Endothelial cell of umbilical vein (primary cell): Measurements from ENCODE around the gene HOXA11. TPM values are rescaled to one million over a fixed set of nuclear protein-coding genes. Genes with fewer than 3 reads are reported as not detected.

Source experiments
- BruUV-seq: library from RNA; stranded (reverse); fragments of 400-500 nt; replicated peaks from 2 replicates; lab custom pipeline; 2021; lab: Mats Ljungman, UMichigan
- CTCF ChIA-PET: fragments of 300-600, 350-600 bp; sonication (Branson Sonifier 250); formaldehyde crosslinking; loops from one replicate; lab custom pipeline; 2021; ENCODE audit warnings: antibody characterized with exemption, inconsistent platforms; lab: Charles Lee
- POLR2A ChIA-PET: fragments of 300-600, 350-600 bp; sonication (Branson Sonifier 250); formaldehyde crosslinking; loops from one replicate; lab custom pipeline; 2021; ENCODE audit warnings: antibody characterized with exemption, inconsistent platforms; lab: Charles Lee
- DNase-seq: peaks from one replicate; pipeline ENCODE4 v3.0.0-alpha.2; 2011; ENCODE audit warnings: low read depth, low spot score
- FAIRE-seq: peaks from 2 replicates; lab custom pipeline; 2011; peaks lifted over from hg19 to GRCh38; lab: Jason Lieb, UNC
- H2AFZ ChIP-seq: 2 replicates; pipeline ENCODE4 v1.6.0; 2012; ENCODE audit warnings: low read depth, low read length, control low read depth, inconsistent platforms
- H3K27ac ChIP-seq: 2 replicates; pipeline ENCODE4 v1.5.1; 2011; ENCODE audit warnings: low read depth, mild to moderate bottlenecking, control low read depth, low read length, moderate library complexity; ENCODE audit not compliant: insufficient read depth
- H3K27me3 ChIP-seq, 2 experiments: 2 replicates each; pipeline versions ENCODE4 v1.6.0 to v1.6.1; 2011; ENCODE audit warnings: low read length in 2 of 2, mixed read lengths in 1 of 2; ENCODE audit not compliant: control insufficient read depth in 2 of 2, insufficient read depth in 2 of 2
- H3K36me3 ChIP-seq, 2 experiments: 2 replicates in 1 of 2; 3 replicates in 1 of 2; pipeline ENCODE4 v1.5.1; 2011; ENCODE audit warnings: low read length in 2 of 2, mild to moderate bottlenecking in 1 of 2, moderate library complexity in 1 of 2; ENCODE audit not compliant: control insufficient read depth in 2 of 2, insufficient read depth in 2 of 2; ENCODE audit errors: extremely low read depth in 1 of 2
- H3K4me1 ChIP-seq: 3 replicates; pipeline ENCODE4 v1.5.1; 2011; ENCODE audit warnings: mild to moderate bottlenecking, low read length; ENCODE audit not compliant: control insufficient read depth, insufficient read depth; ENCODE audit errors: extremely low read depth
- H3K4me2 ChIP-seq: 2 replicates; pipeline ENCODE4 v1.6.1; 2011; ENCODE audit warnings: low read length, control low read depth, mixed read lengths; ENCODE audit not compliant: insufficient read depth
- H3K4me3 ChIP-seq, 3 experiments: fragments of 200-600 bp in 1 of 3; sonication (generic), shearing (Covaris generic) in 1 of 3; replicated peaks in 1 of 3; 2 replicates each; pipeline ENCODE4 v1.5.1; 2011 to 2016; ENCODE audit warnings: control low read depth in 3 of 3, low read length in 3 of 3, mild to moderate bottlenecking in 2 of 3, inconsistent platforms in 1 of 3, low read depth in 1 of 3, moderate library complexity in 1 of 3; ENCODE audit not compliant: insufficient read depth in 1 of 3
- H3K79me2 ChIP-seq: 2 replicates; pipeline ENCODE4 v1.6.0; 2012; ENCODE audit warnings: low read length, inconsistent platforms; ENCODE audit not compliant: control insufficient read depth, insufficient read depth
- H3K9ac ChIP-seq: replicated peaks from 2 replicates; pipeline ENCODE3; 2011; ENCODE audit warnings: low read length, control low read depth; ENCODE audit not compliant: insufficient read depth; ENCODE audit errors: extremely low read depth
- H3K9me1 ChIP-seq: replicated peaks from 3 replicates; pipeline ENCODE4 v1.6.0; 2011; ENCODE audit warnings: mild to moderate bottlenecking, low read length; ENCODE audit not compliant: control insufficient read depth, insufficient read depth; ENCODE audit errors: extremely low read depth
- H3K9me3 ChIP-seq: replicated peaks from 2 replicates; pipeline ENCODE4 v1.5.1; 2012; ENCODE audit warnings: low read length, inconsistent platforms; ENCODE audit not compliant: control insufficient read depth, insufficient read depth
- H4K20me1 ChIP-seq: replicated peaks from 2 replicates; pipeline ENCODE3; 2011; ENCODE audit warnings: mild to moderate bottlenecking, low read length; ENCODE audit not compliant: control insufficient read depth, insufficient read depth; ENCODE audit errors: extremely low read depth
- CTCF ChIP-seq, 2 donors: IDR thresholded peaks; 1 replicate in 1 of 2; 2 replicates in 1 of 2; pipeline ENCODE4 v1.5.1; 2011; ENCODE audit warnings: low read length in 2 of 2, mild to moderate bottlenecking in 2 of 2, moderate library complexity in 2 of 2, control low read depth in 1 of 2, inconsistent platforms in 1 of 2, low read depth in 1 of 2; ENCODE audit not compliant: insufficient read depth in 1 of 2; ENCODE audit errors: extremely low read depth in 1 of 2
- MAX ChIP-seq: IDR thresholded peaks from 2 replicates; pipeline ENCODE4 v1.6.1; 2011; ENCODE audit not compliant: insufficient read depth, insufficient read length
- POLR2AphosphoS5 ChIP-seq: IDR thresholded peaks from 2 replicates; pipeline ENCODE4 v1.6.1; 2012; ENCODE audit warnings: low read depth, mild to moderate bottlenecking, control low read depth, low read length, moderate library complexity; ENCODE audit not compliant: insufficient read depth
- dilution Hi-C: fragments of 300-500 bp; cut with MboI; formaldehyde crosslinking; loops from one replicate; pipeline ENCODE4 v1.15.0; 2019; ENCODE audit warnings: low sequenced_read_pairs; ENCODE audit not compliant: extremely low pct_ligation_motif_present
- intact Hi-C: fragments of 100-400 bp; cut with micrococcal nuclease; formaldehyde crosslinking; loops from one replicate; pipeline ENCODE4 v1.10.0; 2022
- polyA plus RNA-seq, 4 experiments: library from polyadenylated mRNA; depleted of rRNA in 3 of 4; stranded (reverse) in 3 of 4; unstranded in 1 of 4; fragments of >200 nt; gene quantifications; 2 replicates each; pipeline versions ENCODE4 v1.2.1 to v1.2.3, GENCODE V29; 2011 to 2012; ENCODE audit warnings: missing spikeins in 1 of 4
- total RNA-seq: library from RNA; stranded (reverse); gene quantifications from 2 replicates; pipeline ENCODE4 v1.2.3, GENCODE V29; 2021

The HOXA11 gene
- total and polyA plus RNA-seq, 2 donors (not counting 3 experiments of a cell fraction or from before 2014, with no cell fraction given) = 10.4 to 16.7 TPM

GRCh38 chr7:27164367-27165088 lies 20.5 kb downstream of the HOXA11 start:
- dilution Hi-C loops = loop anchor here (10.0 to 25.0 kb wide), 3 partner anchors 310 to 977 kb away; no protein-coding TSS in a partner anchor
- DNase-seq (no peak), FAIRE-seq (peak; percentile 33)
- Histone ChIP-seq H3K79me2 (peaks cover 87% of the 10 kb centered on the region), H3K36me3 (peaks cover 3 to 7% of the 10 kb centered on the region in 2 experiments), H3K9me3 (no peaks in the 10 kb centered on the region), H3K27ac (peak overlapping the region; percentile 91), H3K4me3 (peak overlapping the region; percentile 63 to 98 (median 88)), H2AFZ (no peak overlapping the region), H4K20me1 (no peaks in the 10 kb centered on the region), H3K4me2 (peak overlapping the region; percentile 91), H3K27me3 (no peaks in the 10 kb centered on the region), H3K4me1 (peaks cover 39% of the 10 kb centered on the region), H3K9me1 (no peaks in the 10 kb centered on the region), H3K9ac (peak overlapping the region; percentile 85)
- TF ChIP-seq POLR2AphosphoS5 (no peak), CTCF (IDR thresholded peaks at IDR 0.05; ENCODE audit: extremely low read depth in 1 of 2, insufficient read depth in 1 of 2, low read depth in 1 of 2, low read length in 2 of 2) (peak; percentile 15 to 34), MAX (no peak)
- BruUV-seq = no TSS peak
- ChIA-PET CTCF (interaction anchor here (0.6 to 7.4 kb wide), 3 partner anchors 12 to 794 kb away, joined by 3 to 81 read pairs (median 42); partner anchors contain the start of genes HOXA10 and HOXA3), POLR2A (interaction anchor here (1.4 kb wide), 1 partner anchor 13 kb away, joined by 7 read pairs; no protein-coding TSS in a partner anchor)
- intact Hi-C loops = loop anchor here (1.0 to 5.0 kb wide), 7 partner anchors 10 to 1772 kb away; partner anchors contain the start of genes HOXA10 and HOXA2
